Gastrocnemius medialis (tissue), 4 donors: ENCODE results near the gene PCDHGB7. TPM values are rescaled to one million over a fixed set of nuclear protein-coding genes. Genes with fewer than 3 reads are reported as not detected.
"Not testable (repeated sequence)": the region's sequence is repeated elsewhere in the genome, so short reads cannot be mapped to it uniquely, and the experiment has no call there.

Source experiments
- ATAC-seq, 2 donors: fragments of 150-250 bp; one replicate each; pipeline ENCODE4 v1.9.1; 2016
- DNase-seq, 2 donors: peaks; one replicate each; pipeline ENCODE4 v3.0.0-alpha.2; 2019
- H3K27ac ChIP-seq, 4 donors: fragments of 200-600 bp; sonication (generic); 1 replicate in 1 of 4; 2 replicates in 3 of 4; pipeline ENCODE4 v1.5.1; 2016 to 2018; ENCODE audit warnings: mild to moderate bottlenecking in 2 of 4, moderate library complexity in 1 of 4
- H3K27me3 ChIP-seq, 3 donors: fragments of 200-600 bp; sonication (generic) in 2 of 3; 1 replicate in 1 of 3; 2 replicates in 2 of 3; pipeline versions ENCODE4 v1.5.1 to v1.6.0; 2016 to 2019; ENCODE audit warnings: mild to moderate bottlenecking in 1 of 3, moderate library complexity in 1 of 3
- H3K36me3 ChIP-seq, 2 donors: fragments of 200-600 bp; sonication (generic) in 1 of 2; one replicate each; pipeline ENCODE4 v1.5.1; 2017 to 2018
- H3K4me1 ChIP-seq, 2 donors: fragments of 200-600 bp; sonication (generic) in 1 of 2; one replicate each; pipeline ENCODE4 v1.5.1; 2016 to 2017; ENCODE audit warnings: mild to moderate bottlenecking in 2 of 2
- H3K4me3 ChIP-seq, 4 donors: fragments of 200-600 bp; sonication (generic) in 3 of 4; 1 replicate in 1 of 4; 2 replicates in 3 of 4; pipeline ENCODE4 v1.5.1; 2016 to 2019; ENCODE audit warnings: mild to moderate bottlenecking in 2 of 4
- H3K9me3 ChIP-seq, 3 donors: fragments of 200-600 bp; sonication (generic) in 2 of 3; 1 replicate in 1 of 3; 2 replicates in 2 of 3; pipeline ENCODE4 v1.5.1; 2016 to 2019
- POLR2A ChIP-seq, 2 donors: fragments of 450-650 bp; IDR thresholded peaks; one replicate each; pipeline ENCODE4 v1.6.1; 2017; ENCODE audit warnings: antibody characterized with exemption in 2 of 2, mild to moderate bottlenecking in 2 of 2, moderate library complexity in 2 of 2
- in situ Hi-C, 4 donors: fragments of 200-750 bp; cut with MboI; loops; one replicate each; pipeline versions ENCODE4 v1.15.0 to v1.8.0; 2017; ENCODE audit warnings: low sequenced_read_pairs in 4 of 4
- intact Hi-C: fragments of 100-400 bp; cut with DNase I; formaldehyde crosslinking; loops from one replicate; pipeline ENCODE4 v1.15.1; 2023; ENCODE audit warnings: low total_unique reads
- total RNA-seq, 4 donors: library from RNA; depleted of rRNA; stranded (reverse); fragments of >200 nt; gene quantifications; one replicate each; pipeline versions ENCODE4 v1.1.0 to v1.2.3, GENCODE V29; 2016
- TF ChIP-seq, protein P1 (sequence below), 5 experiments: fragments of 450-650 bp in 3 of 5; fragments of 200-600 bp in 2 of 5; sonication (generic) in 2 of 5; IDR thresholded peaks in 4 of 5; conservative IDR thresholded peaks in 1 of 5; 1 replicate in 4 of 5; 2 replicates in 1 of 5; pipeline ENCODE4 v1.5.1; 2016 to 2019; ENCODE audit warnings: antibody characterized with exemption in 5 of 5, mild to moderate bottlenecking in 3 of 5, moderate library complexity in 3 of 5

Gene PCDHGB7
- total RNA-seq, 4 donors from 2014 or later, result 3.0 to 5.7 (median 3.3) TPM

DNA sequence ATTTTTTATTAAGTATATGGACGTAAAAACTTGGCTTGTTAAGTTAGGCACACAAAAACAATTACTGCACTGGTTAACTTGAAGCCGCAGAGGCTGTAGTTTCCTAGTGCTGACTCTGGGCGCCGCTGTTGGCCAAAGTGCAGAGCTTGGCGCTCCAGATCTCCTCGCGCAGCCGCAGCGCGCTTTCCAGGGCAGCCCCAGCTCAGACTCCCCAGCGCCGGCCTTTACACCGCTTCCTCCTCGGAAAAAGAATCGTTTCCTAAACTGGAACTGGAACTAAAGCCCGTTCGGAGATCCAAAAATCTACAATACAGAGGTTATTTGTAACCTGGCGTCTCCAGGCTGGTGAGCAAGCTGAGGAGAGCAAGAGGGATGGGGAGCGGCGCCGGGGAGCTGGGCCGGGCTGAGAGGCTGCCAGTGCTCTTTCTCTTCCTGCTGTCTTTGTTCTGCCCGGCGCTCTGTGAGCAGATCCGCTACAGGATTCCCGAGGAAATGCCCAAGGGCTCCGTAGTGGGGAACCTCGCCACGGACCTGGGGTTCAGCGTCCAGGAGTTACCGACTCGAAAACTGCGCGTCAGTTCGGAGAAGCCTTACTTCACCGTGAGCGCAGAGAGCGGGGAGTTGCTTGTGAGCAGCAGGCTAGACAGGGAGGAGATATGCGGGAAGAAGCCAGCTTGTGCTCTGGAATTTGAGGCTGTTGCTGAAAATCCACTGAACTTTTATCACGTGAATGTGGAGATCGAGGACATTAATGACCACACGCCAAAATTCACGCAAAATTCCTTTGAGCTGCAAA, 19.5 kb upstream of the PCDHGB7 start, which contains the start of gene PCDHGB5:
TSS of gene PCDHGB5 (plus strand) at position 192 of the 796 bp plus-strand sequence. CDS start at position 373, 181 bp downstream.
- H3K27ac ChIP-seq, result peak within 1 kb of the TSS; percentile 59 to 71 (median 67)
- H3K36me3 ChIP-seq, intact Hi-C loops, in situ Hi-C loops, H3K9me3 ChIP-seq: not testable (repeated sequence)
- H3K4me1 ChIP-seq, result peaks cover 9 to 13% of the 10 kb centered on the region in 2 donors
- ATAC-seq (peak; percentile 82 to 86), DNase-seq (peak in 1 of 2 donors; percentile 41)
- peak in 1 of 2 donors; percentile 39 for TF ChIP-seq POLR2A (IDR thresholded peaks at IDR 0.05)
- TF ChIP-seq, protein P1, sequence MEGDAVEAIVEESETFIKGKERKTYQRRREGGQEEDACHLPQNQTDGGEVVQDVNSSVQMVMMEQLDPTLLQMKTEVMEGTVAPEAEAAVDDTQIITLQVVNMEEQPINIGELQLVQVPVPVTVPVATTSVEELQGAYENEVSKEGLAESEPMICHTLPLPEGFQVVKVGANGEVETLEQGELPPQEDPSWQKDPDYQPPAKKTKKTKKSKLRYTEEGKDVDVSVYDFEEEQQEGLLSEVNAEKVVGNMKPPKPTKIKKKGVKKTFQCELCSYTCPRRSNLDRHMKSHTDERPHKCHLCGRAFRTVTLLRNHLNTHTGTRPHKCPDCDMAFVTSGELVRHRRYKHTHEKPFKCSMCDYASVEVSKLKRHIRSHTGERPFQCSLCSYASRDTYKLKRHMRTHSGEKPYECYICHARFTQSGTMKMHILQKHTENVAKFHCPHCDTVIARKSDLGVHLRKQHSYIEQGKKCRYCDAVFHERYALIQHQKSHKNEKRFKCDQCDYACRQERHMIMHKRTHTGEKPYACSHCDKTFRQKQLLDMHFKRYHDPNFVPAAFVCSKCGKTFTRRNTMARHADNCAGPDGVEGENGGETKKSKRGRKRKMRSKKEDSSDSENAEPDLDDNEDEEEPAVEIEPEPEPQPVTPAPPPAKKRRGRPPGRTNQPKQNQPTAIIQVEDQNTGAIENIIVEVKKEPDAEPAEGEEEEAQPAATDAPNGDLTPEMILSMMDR (IDR thresholded peaks at IDR 0.05 in 4 of 5, conservative IDR thresholded peaks at IDR 0.05 in 1 of 5), result peak; percentile 60 to 81 (median 66)
- H3K27me3 ChIP-seq, result peaks cover 0 to 11% (median 4%) of the 10 kb centered on the region in 3 donors
- peak within 1 kb of the TSS; percentile 50 to 58 (median 52) for H3K4me3 ChIP-seq

DNA sequence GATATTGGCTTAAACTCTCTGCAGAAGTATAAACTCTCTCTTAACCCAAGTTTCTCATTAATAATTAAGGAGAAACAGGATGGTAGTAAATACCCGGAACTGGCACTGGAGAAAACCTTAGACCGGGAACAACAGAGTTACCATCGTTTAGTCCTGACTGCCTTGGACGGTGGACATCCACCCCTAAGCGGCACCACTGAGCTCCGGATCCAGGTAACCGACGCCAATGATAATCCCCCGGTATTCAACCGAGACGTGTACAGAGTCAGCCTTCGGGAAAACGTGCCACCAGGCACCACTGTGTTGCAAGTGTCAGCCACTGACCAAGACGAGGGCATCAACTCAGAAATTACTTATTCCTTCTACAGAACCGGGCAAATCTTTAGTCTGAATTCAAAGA, 18.9 kb upstream of the PCDHGB7 start:
- Histone ChIP-seq H3K4me1 (peaks cover 11 to 17% of the 10 kb centered on the region in 2 donors), H3K27ac (peak overlapping the region in 1 of 4 donors; percentile 15), H3K36me3 (peaks cover 0 to 4% of the 10 kb centered on the region in 2 donors), H3K4me3 (peak overlapping the region; percentile 11 to 44 (median 32)), H3K9me3 (peaks cover 0 to 6% (median 0%) of the 10 kb centered on the region in 3 donors), H3K27me3 (peaks cover 0 to 11% (median 4%) of the 10 kb centered on the region in 3 donors)
- ATAC-seq (peak in 1 of 2 donors; percentile 35), DNase-seq (no peak)
- in situ Hi-C loops, result no loop called here
- TF ChIP-seq POLR2A (IDR thresholded peaks at IDR 0.05), result no peak
- TF ChIP-seq, protein P1 (IDR thresholded peaks at IDR 0.05 in 4 of 5, conservative IDR thresholded peaks at IDR 0.05 in 1 of 5), result peak in 2 of 5 experiments; percentile 14 to 38
- intact Hi-C loops, result no loop called here

DNA sequence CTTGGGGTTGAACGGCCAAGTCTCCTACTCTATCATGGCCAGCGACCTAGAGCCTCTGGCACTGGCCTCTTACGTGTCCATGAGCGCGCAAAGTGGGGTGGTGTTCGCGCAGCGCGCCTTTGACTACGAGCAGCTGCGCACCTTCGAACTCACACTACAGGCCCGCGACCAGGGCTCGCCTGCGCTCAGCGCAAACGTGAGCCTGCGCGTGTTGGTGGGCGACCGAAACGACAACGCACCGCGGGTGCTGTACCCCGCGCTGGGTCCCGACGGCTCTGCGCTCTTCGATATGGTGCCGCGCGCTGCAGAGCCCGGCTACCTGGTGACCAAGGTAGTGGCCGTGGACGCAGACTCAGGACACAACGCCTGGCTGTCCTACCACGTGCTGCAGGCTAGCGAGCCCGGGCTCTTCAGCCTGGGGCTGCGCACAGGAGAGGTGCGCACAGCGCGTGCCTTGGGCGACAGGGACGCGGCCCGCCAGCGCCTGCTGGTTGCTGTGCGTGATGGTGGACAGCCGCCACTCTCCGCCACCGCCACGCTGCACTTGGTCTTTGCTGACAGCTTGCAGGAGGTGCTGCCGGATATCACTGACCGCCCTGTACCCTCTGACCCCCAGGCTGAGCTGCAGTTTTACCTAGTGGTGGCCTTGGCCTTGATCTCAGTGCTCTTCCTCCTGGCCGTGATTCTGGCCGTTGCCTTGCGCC, 17.8 kb upstream of the PCDHGB7 start:
- Histone ChIP-seq H3K4me3 (peak overlapping the region in 2 of 4 donors; percentile 17 to 44), H3K27me3 (peaks cover 0 to 6% (median 4%) of the 10 kb centered on the region in 3 donors), H3K36me3 (peaks cover 0 to 4% of the 10 kb centered on the region in 2 donors), H3K27ac (no peak overlapping the region), H3K9me3 (peaks cover 0 to 6% (median 0%) of the 10 kb centered on the region in 3 donors), H3K4me1 (peaks cover 11 to 17% of the 10 kb centered on the region in 2 donors)
- DNase-seq (no peak), ATAC-seq (no peak)
- in situ Hi-C loops (no loop called here), intact Hi-C loops (no loop called here)
- TF ChIP-seq POLR2A (IDR thresholded peaks at IDR 0.05), result no peak
- TF ChIP-seq, protein P1 (IDR thresholded peaks at IDR 0.05 in 4 of 5, conservative IDR thresholded peaks at IDR 0.05 in 1 of 5), result no peak

DNA sequence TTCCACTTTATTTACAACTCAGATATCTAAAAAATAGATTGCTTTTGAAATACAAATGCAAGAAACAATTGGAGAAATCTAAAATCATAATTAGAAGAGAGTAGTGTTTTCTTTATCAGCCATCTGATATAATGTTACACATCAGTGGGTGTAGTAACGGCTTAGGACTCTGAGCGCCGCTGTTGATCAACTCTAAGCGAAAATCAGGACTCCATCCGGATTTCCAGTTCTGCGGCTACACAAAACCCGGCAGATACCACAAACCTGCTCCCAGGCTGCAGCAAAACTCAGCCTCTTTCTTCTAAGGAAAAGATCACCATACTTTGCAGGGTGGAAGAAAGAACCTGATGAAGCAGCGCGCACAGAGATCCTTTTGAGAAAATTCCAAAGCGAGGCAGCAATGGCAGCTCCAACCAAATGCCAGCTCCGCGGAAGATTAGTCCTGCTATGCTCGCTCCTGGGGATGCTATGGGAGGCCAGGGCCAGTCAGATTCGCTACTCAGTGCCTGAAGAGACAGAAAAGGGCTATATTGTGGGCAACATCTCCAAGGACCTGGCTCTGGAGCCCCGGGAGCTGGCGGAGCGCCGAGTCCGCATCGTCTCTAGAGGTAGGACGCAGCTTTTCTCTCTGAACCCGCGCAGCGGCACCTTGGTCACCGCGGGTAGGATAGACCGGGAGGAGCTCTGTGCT, 14.8 kb upstream of the PCDHGB7 start, which contains the start of gene PCDHGA9:
TSS of gene PCDHGA9 (plus strand) at position 226 of the 691 bp plus-strand sequence. CDS start at position 401, 175 bp downstream.
- intact Hi-C loops, result no loop called here
- in situ Hi-C loops, result no loop called here
- DNase-seq, result no peak
- Histone ChIP-seq H3K4me3 (peak within 1 kb of the TSS; percentile 29 to 45 (median 37)), H3K9me3 (peaks cover 0 to 6% (median 0%) of the 10 kb centered on the region in 3 donors), H3K36me3 (peaks cover 0 to 4% of the 10 kb centered on the region in 2 donors), H3K27ac (no peak within 1 kb of the TSS), H3K27me3 (peaks cover 0 to 4% (median 0%) of the 10 kb centered on the region in 3 donors), H3K4me1 (peaks cover 14 to 15% of the 10 kb centered on the region in 2 donors)
- TF ChIP-seq, protein P1 (IDR thresholded peaks at IDR 0.05 in 4 of 5, conservative IDR thresholded peaks at IDR 0.05 in 1 of 5), result peak in 4 of 5 experiments; percentile 35 to 46 (median 40)
- no peak for TF ChIP-seq POLR2A (IDR thresholded peaks at IDR 0.05)
- ATAC-seq, result peak; percentile 55 to 63
